Prostate gland (tissue), 2 donors: ENCODE results near the gene ARIH1.
A peak's percentile ranks its signal among the peaks of the same experiment; 100 is the strongest.

Source experiments
- POLR2A ChIP-seq: fragments of 450-650 bp; IDR thresholded peaks from one replicate; pipeline ENCODE4 v1.6.1; 2016; ENCODE audit warnings: antibody characterized with exemption, mild to moderate bottlenecking
- POLR2AphosphoS5 ChIP-seq: sonication (generic); formaldehyde crosslinking; IDR thresholded peaks from one replicate; pipeline ENCODE4 v1.6.1; 2017; ENCODE audit warnings: antibody characterized with exemption
- TF ChIP-seq, protein P1 (sequence below), 4 experiments: fragments of 200-600 bp in 2 of 4; fragments of 450-650 bp in 2 of 4; sonication (generic) in 2 of 4; IDR thresholded peaks; 1 replicate in 3 of 4; 2 replicates in 1 of 4; pipeline ENCODE4 v1.5.1; 2016 to 2019; ENCODE audit warnings: antibody characterized with exemption in 4 of 4, mild to moderate bottlenecking in 2 of 4, moderate library complexity in 2 of 4

DNA sequence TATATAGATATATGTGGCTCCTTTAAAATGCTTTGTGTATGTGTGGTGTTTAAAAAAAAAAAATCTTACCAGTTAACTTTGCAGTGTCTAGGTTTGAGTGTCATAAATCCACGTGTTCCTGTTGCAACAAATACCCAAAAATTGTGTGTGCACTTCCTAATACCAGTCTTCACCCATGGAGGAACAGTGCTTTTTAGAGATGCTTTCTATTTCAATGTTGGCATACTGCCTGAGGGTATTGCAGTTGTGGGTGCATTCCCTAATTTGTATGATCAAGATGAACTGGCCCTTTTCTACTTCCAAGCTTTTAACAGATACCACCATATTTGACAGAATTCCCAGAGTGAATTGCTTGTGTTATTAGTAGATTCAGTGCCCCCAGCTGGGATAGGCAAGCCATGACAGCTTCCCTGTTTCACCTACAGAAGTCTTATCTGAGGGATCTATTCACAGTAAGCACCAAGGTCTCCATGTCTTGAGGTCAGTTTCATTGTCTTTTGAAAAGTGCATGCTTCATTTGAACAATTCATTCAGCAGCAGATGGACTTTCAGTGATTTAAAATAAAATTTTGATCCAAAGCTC, 111.4 kb downstream of the ARIH1 start:
- TF ChIP-seq POLR2AphosphoS5 (no peak), POLR2A (no peak)
- TF ChIP-seq, protein P1, sequence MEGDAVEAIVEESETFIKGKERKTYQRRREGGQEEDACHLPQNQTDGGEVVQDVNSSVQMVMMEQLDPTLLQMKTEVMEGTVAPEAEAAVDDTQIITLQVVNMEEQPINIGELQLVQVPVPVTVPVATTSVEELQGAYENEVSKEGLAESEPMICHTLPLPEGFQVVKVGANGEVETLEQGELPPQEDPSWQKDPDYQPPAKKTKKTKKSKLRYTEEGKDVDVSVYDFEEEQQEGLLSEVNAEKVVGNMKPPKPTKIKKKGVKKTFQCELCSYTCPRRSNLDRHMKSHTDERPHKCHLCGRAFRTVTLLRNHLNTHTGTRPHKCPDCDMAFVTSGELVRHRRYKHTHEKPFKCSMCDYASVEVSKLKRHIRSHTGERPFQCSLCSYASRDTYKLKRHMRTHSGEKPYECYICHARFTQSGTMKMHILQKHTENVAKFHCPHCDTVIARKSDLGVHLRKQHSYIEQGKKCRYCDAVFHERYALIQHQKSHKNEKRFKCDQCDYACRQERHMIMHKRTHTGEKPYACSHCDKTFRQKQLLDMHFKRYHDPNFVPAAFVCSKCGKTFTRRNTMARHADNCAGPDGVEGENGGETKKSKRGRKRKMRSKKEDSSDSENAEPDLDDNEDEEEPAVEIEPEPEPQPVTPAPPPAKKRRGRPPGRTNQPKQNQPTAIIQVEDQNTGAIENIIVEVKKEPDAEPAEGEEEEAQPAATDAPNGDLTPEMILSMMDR (IDR thresholded peaks at IDR 0.05): peak in 1 of 4 experiments; percentile 18
